ENCODE data around the gene KRT75.

- TF ChIP-seq CTCF (IDR thresholded peaks at IDR 0.05; ENCODE audit: low read depth, low read length) (no peak), EZH2phosphoT487 (IDR thresholded peaks at IDR 0.05; ENCODE audit: low read depth) (no peak)
These were observed 30.7 kb upstream of the KRT75 start for GRCh38 chr12:52464897-52465296.

All from OCI-LY3 (cell line).